Stimulated activated CD4-positive, alpha-beta T cell treated with anti-CD3 and anti-CD28 coated beads, Interleukin-1b, Interleukin-23, amount 100 ng/mL, for 24 hours (primary cell): ENCODE results near the gene TTC28.

Experiments used
- DNase-seq, 4 experiments: peaks; one replicate each; pipeline ENCODE4 v3.0.0-alpha.2; 2020; ENCODE audit warnings: low read depth in 4 of 4, low spot score in 1 of 4

The TTC28 gene

GRCh38 chr22:27934069-27934468 lies 745.6 kb downstream of the TTC28 start:
- no peak for DNase-seq

DNA sequence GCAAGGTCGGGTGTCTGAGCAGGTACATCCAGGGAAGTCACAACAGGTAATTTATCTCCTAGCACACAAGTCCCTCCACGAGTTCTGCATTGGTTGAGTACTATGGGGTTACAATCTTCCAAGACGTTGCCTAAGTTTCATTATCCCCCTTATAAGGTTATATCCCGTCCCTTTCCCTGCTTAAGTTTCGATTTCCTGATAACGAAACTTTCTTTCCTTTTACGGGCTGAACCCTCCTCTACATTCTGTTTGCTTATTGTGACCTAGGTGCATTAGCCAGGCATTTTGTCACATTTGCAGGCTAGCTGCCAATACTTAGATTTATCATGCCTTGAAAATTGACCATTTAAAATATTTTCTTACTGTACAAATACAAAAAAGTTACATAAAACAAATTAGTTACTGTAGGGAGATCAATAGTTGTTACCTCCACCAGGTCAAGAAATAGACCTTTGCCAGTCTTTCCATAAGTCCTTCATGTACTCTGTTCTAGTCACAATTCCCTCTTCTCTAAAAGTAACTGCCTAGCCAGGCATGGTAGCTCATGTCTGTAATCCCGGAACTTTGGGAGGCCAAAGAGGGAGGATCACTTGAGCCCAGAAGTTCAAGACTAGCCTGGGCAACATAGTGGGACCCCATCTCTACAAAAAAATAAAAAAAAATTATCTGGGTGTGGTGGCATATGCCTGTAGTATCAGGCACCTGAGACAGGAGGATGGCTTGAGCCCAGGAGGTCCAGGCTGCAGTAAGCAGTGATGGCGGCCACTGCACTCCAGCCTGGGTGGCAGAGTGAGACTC lies 746.3 kb downstream of the TTC28 start:
- DNase-seq = no peak

GRCh38 chr22:27930331-27931060 lies 749.1 kb downstream of the TTC28 start:
- DNase-seq = no peak
